Sigmoid colon (tissue), 4 donors: Measurements from ENCODE around the gene SLC6A9.
A peak's percentile ranks its signal among the peaks of the same experiment; 100 is the strongest.

Experiments
- POLR2A ChIP-seq, 2 donors: fragments of 450-650 bp; IDR thresholded peaks; one replicate each; pipeline ENCODE4 v1.6.1; 2016; ENCODE audit warnings: antibody characterized with exemption in 2 of 2, mild to moderate bottlenecking in 2 of 2, moderate library complexity in 2 of 2
- POLR2AphosphoS5 ChIP-seq, 4 donors: sonication (generic); formaldehyde crosslinking; IDR thresholded peaks; one replicate each; pipeline ENCODE4 v1.6.1; 2017; ENCODE audit warnings: antibody characterized with exemption in 4 of 4
- TF ChIP-seq, protein P1 (sequence below), 4 experiments: fragments of 450-650 bp in 3 of 4; fragments of 200-600 bp in 1 of 4; IDR thresholded peaks; one replicate each; pipeline ENCODE4 v1.5.1; 2016 to 2019; ENCODE audit warnings: antibody characterized with exemption in 4 of 4, mild to moderate bottlenecking in 3 of 4, moderate library complexity in 2 of 4

GRCh38 chr1:44030605-44031251 lies 534 bp downstream of the SLC6A9 start:
- TF ChIP-seq, protein P1, sequence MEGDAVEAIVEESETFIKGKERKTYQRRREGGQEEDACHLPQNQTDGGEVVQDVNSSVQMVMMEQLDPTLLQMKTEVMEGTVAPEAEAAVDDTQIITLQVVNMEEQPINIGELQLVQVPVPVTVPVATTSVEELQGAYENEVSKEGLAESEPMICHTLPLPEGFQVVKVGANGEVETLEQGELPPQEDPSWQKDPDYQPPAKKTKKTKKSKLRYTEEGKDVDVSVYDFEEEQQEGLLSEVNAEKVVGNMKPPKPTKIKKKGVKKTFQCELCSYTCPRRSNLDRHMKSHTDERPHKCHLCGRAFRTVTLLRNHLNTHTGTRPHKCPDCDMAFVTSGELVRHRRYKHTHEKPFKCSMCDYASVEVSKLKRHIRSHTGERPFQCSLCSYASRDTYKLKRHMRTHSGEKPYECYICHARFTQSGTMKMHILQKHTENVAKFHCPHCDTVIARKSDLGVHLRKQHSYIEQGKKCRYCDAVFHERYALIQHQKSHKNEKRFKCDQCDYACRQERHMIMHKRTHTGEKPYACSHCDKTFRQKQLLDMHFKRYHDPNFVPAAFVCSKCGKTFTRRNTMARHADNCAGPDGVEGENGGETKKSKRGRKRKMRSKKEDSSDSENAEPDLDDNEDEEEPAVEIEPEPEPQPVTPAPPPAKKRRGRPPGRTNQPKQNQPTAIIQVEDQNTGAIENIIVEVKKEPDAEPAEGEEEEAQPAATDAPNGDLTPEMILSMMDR (IDR thresholded peaks at IDR 0.05) = no peak
- TF ChIP-seq POLR2AphosphoS5 (IDR thresholded peaks at IDR 0.05) (no peak), POLR2A (IDR thresholded peaks at IDR 0.05) (peak in 1 of 2 donors; percentile 44)
